Liver (tissue), 9 donors: ENCODE results near the gene LILRA2. TPM values are rescaled to one million over a fixed set of nuclear protein-coding genes. Genes with fewer than 3 reads are reported as not detected.
"Not testable (repeated sequence)": the region's sequence is repeated elsewhere in the genome, so short reads cannot be mapped to it uniquely, and the experiment has no call there.

Experiments used
- DNase-seq: peaks from one replicate; pipeline ENCODE4 v3.0.0-alpha.2; 2017; ENCODE audit warnings: low spot score
- H3K27ac ChIP-seq, 2 donors: one replicate each; pipeline ENCODE4 v1.7.0; 2013; ENCODE audit warnings: inconsistent platforms in 2 of 2, low read length in 2 of 2, control low read depth in 1 of 2, low read depth in 1 of 2, mild to moderate bottlenecking in 1 of 2
- H3K27me3 ChIP-seq, 4 donors: one replicate each; pipeline versions ENCODE4 v1.6.1 to v1.7.0; 2013; ENCODE audit warnings: low read length in 3 of 4, inconsistent platforms in 1 of 4, mild to moderate bottlenecking in 1 of 4, moderate library complexity in 1 of 4; ENCODE audit not compliant: control insufficient read depth in 4 of 4, insufficient read depth in 4 of 4
- H3K36me3 ChIP-seq, 4 donors: one replicate each; pipeline versions ENCODE4 v1.6.1 to v1.7.0; 2013; ENCODE audit warnings: low read length in 3 of 4, mild to moderate bottlenecking in 3 of 4, low read depth in 1 of 4, moderate library complexity in 1 of 4; ENCODE audit not compliant: control insufficient read depth in 4 of 4, insufficient read depth in 3 of 4
- H3K4me1 ChIP-seq, 4 donors: one replicate each; pipeline versions ENCODE4 v1.6.1 to v1.7.0; 2013; ENCODE audit warnings: low read length in 3 of 4, mild to moderate bottlenecking in 3 of 4, moderate library complexity in 1 of 4; ENCODE audit not compliant: control insufficient read depth in 4 of 4, insufficient read depth in 4 of 4
- H3K4me3 ChIP-seq, 3 donors: one replicate each; pipeline versions ENCODE4 v1.6.1 to v1.7.0; 2013; ENCODE audit warnings: low read length in 3 of 3, control low read depth in 1 of 3, low read depth in 1 of 3, mild to moderate bottlenecking in 1 of 3
- H3K9ac ChIP-seq, 2 donors: one replicate each; pipeline ENCODE4 v1.7.0; 2013; ENCODE audit warnings: low read length in 2 of 2, mild to moderate bottlenecking in 2 of 2, moderate library complexity in 2 of 2, control low read depth in 1 of 2, low read depth in 1 of 2
- H3K9me3 ChIP-seq, 4 donors: one replicate each; pipeline versions ENCODE4 v1.6.1 to v1.7.0; 2013; ENCODE audit warnings: low read length in 3 of 4; ENCODE audit not compliant: control insufficient read depth in 4 of 4
- FOXA2 ChIP-seq: IDR thresholded peaks from 2 replicates; pipeline ENCODE4 v1.6.1; 2016; ENCODE audit warnings: antibody characterized with exemption
- GABPA ChIP-seq, 2 donors: IDR thresholded peaks in 1 of 2; conservative IDR thresholded peaks in 1 of 2; 2 replicates each; pipeline ENCODE4 v1.6.1; 2016; ENCODE audit warnings: antibody characterized with exemption in 2 of 2, mild to moderate bottlenecking in 1 of 2, moderate library complexity in 1 of 2
- HNF4G ChIP-seq: IDR thresholded peaks from 2 replicates; pipeline ENCODE4 v1.6.1; 2016; ENCODE audit warnings: antibody characterized with exemption
- JUND ChIP-seq, 2 donors: IDR thresholded peaks; 2 replicates each; pipeline ENCODE4 v1.6.1; 2016; ENCODE audit warnings: antibody characterized with exemption in 2 of 2
- NR2F2 ChIP-seq: IDR thresholded peaks from 2 replicates; pipeline ENCODE4 v1.6.1; 2016; ENCODE audit warnings: antibody characterized with exemption
- RAD21 ChIP-seq, 2 donors: IDR thresholded peaks; 2 replicates each; pipeline ENCODE4 v1.6.1; 2016; ENCODE audit warnings: antibody characterized with exemption in 2 of 2, mild to moderate bottlenecking in 2 of 2
- RXRA ChIP-seq, 2 donors: IDR thresholded peaks; 2 replicates each; pipeline ENCODE4 v1.6.1; 2017 to 2018; ENCODE audit warnings: antibody characterized with exemption in 2 of 2, mild to moderate bottlenecking in 1 of 2
- SP1 ChIP-seq: IDR thresholded peaks from 2 replicates; pipeline ENCODE4 v1.6.1; 2018; ENCODE audit warnings: antibody characterized with exemption, mild to moderate bottlenecking
- YY1 ChIP-seq: IDR thresholded peaks from 2 replicates; pipeline ENCODE4 v1.6.1; 2016; ENCODE audit warnings: antibody characterized with exemption, mild to moderate bottlenecking
- WGBS: extraction: QIAGEN DNeasy Blood & Tissue Kit; methylation state at CpG from one replicate; pipeline ENCODE4 v1.1.7; 2013; 5-methylcytosine and 5-hydroxymethylcytosine counted together
- polyA plus RNA-seq, 2 donors: library from polyadenylated mRNA; stranded (reverse) in 1 of 2; unstranded in 1 of 2; fragments of 200-250 nt in 1 of 2; fragments of >200 nt in 1 of 2; fragmentation: Nextera tagmentation in 1 of 2; extraction: Ambion mirVana in 1 of 2; gene quantifications; one replicate each; pipeline versions ENCODE4 v1.2.1 to v1.2.3, GENCODE V29; 2013 to 2015
- total RNA-seq, 2 donors: library from RNA; depleted of rRNA; stranded (reverse); fragments of >200 nt; gene quantifications; one replicate each; pipeline ENCODE4 v1.2.3, GENCODE V29; 2014
- TF ChIP-seq, protein P1 (sequence below): IDR thresholded peaks from 2 replicates; pipeline ENCODE4 v1.6.1; 2016; ENCODE audit warnings: antibody characterized with exemption, mild to moderate bottlenecking
- TF ChIP-seq, protein P2 (sequence below): IDR thresholded peaks from 2 replicates; pipeline ENCODE4 v1.6.1; 2016; ENCODE audit warnings: antibody characterized with exemption
- TF ChIP-seq, protein P3 (sequence below): fragments of 150-350 bp; IDR thresholded peaks from 2 replicates; pipeline ENCODE4 v1.5.1; 2017; ENCODE audit warnings: improper control_type of control experiment, low read depth, low read length; ENCODE audit not compliant: missing input control
- TF ChIP-seq, protein P4 (sequence below): IDR thresholded peaks from 2 replicates; pipeline ENCODE4 v1.6.1; 2016; ENCODE audit warnings: antibody characterized with exemption
- TF ChIP-seq, protein P5 (sequence below): IDR thresholded peaks from 2 replicates; pipeline ENCODE4 v1.6.1; 2016; ENCODE audit warnings: antibody characterized with exemption
- donor health status: healthy.
- donor health status: healthy.
- donor health status: healthy.
- donor health status: healthy.
- donor health status: healthy.

The LILRA2 gene
- total and polyA plus RNA-seq, 4 donors: 1.3 to 8.2 (median 4.1) TPM

DNA sequence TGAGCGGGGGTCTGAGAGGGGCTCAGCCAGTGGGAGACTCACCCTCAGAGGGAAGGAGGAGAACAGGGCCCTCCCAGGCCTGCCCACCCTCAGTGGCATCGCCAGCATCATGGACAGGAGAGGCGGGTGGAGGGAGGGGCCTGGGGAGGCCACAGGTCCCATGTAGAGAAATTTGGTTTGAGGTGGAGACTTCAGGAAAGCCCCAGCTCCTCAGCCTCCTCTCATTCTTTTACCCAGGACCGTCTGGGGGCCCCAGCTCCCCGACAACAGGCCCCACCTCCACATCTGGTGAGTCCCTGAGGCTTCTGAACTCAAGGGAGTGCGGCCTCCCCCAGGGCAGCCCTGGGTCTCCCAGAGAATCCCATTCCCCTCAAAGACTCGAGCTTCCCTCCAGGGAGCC is 59.8 kb downstream of the LILRA2 start (continued):
- TF ChIP-seq, protein P1, sequence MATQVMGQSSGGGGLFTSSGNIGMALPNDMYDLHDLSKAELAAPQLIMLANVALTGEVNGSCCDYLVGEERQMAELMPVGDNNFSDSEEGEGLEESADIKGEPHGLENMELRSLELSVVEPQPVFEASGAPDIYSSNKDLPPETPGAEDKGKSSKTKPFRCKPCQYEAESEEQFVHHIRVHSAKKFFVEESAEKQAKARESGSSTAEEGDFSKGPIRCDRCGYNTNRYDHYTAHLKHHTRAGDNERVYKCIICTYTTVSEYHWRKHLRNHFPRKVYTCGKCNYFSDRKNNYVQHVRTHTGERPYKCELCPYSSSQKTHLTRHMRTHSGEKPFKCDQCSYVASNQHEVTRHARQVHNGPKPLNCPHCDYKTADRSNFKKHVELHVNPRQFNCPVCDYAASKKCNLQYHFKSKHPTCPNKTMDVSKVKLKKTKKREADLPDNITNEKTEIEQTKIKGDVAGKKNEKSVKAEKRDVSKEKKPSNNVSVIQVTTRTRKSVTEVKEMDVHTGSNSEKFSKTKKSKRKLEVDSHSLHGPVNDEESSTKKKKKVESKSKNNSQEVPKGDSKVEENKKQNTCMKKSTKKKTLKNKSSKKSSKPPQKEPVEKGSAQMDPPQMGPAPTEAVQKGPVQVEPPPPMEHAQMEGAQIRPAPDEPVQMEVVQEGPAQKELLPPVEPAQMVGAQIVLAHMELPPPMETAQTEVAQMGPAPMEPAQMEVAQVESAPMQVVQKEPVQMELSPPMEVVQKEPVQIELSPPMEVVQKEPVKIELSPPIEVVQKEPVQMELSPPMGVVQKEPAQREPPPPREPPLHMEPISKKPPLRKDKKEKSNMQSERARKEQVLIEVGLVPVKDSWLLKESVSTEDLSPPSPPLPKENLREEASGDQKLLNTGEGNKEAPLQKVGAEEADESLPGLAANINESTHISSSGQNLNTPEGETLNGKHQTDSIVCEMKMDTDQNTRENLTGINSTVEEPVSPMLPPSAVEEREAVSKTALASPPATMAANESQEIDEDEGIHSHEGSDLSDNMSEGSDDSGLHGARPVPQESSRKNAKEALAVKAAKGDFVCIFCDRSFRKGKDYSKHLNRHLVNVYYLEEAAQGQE: no peak
- TF ChIP-seq YY1 (no peak), RXRA (IDR thresholded peaks at IDR 0.05) (no peak), SP1 (no peak)

DNA sequence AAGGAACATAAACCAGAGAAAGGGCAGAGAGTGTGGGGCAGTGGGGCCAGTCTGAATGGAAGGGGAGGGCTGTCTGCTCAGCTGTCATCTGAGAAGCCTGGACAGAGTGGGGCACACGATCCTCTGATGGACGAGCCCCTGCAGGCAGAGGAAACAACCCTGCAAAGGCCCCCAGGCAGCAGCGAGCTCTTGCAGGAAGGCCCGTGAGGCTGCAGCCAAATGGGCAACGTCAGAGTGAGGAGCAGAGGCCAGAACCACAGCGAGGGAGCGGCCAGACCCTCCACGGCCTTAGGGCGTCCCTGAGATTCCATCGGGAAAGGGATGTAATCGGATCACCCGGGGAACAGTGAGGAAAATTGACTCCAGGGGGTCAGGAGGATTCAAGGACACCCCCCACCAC is 62.5 kb downstream of the LILRA2 start:
- not testable (repeated sequence) for H3K9me3 ChIP-seq, H3K27ac ChIP-seq, H3K9ac ChIP-seq, H3K36me3 ChIP-seq, H3K27me3 ChIP-seq, DNase-seq, H3K4me1 ChIP-seq, H3K4me3 ChIP-seq
- 35% methylated on average over 12 of the region's 12 CpGs for WGBS

DNA sequence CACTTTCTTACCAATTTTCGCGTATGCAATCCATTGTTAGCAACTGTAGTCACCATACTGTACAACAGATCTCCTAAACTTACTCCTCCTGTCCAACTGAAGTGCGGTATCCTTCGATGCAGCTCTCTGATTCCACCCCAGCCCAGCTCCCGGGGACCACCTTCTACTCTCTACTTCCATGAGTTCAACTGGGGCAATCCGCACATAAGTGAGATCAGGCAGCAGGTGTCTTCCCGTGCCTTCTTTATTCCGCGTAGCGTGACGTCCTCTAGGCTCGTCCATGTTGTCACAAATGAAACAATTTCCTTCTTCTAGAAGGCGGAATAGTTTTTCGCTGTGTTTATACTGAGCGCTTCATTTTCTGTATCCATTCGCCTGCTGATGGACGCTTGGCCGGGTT is 65.1 kb downstream of the LILRA2 start:
- no peak for TF ChIP-seq FOXA2
- TF ChIP-seq, protein P2, sequence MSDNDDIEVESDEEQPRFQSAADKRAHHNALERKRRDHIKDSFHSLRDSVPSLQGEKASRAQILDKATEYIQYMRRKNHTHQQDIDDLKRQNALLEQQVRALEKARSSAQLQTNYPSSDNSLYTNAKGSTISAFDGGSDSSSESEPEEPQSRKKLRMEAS: no peak
- TF ChIP-seq, protein P3, sequence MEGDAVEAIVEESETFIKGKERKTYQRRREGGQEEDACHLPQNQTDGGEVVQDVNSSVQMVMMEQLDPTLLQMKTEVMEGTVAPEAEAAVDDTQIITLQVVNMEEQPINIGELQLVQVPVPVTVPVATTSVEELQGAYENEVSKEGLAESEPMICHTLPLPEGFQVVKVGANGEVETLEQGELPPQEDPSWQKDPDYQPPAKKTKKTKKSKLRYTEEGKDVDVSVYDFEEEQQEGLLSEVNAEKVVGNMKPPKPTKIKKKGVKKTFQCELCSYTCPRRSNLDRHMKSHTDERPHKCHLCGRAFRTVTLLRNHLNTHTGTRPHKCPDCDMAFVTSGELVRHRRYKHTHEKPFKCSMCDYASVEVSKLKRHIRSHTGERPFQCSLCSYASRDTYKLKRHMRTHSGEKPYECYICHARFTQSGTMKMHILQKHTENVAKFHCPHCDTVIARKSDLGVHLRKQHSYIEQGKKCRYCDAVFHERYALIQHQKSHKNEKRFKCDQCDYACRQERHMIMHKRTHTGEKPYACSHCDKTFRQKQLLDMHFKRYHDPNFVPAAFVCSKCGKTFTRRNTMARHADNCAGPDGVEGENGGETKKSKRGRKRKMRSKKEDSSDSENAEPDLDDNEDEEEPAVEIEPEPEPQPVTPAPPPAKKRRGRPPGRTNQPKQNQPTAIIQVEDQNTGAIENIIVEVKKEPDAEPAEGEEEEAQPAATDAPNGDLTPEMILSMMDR: no peak
- TF ChIP-seq, protein P1: no peak
- no peak for TF ChIP-seq GABPA (IDR thresholded peaks at IDR 0.05 in 1 of 2, conservative IDR thresholded peaks at IDR 0.05 in 1 of 2)
- no peak for TF ChIP-seq NR2F2
- no peak for TF ChIP-seq RAD21 (IDR thresholded peaks at IDR 0.05)
- TF ChIP-seq, protein P4, sequence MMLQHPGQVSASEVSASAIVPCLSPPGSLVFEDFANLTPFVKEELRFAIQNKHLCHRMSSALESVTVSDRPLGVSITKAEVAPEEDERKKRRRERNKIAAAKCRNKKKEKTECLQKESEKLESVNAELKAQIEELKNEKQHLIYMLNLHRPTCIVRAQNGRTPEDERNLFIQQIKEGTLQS: no peak
- TF ChIP-seq HNF4G: no peak
- no peak for TF ChIP-seq YY1
- TF ChIP-seq JUND (IDR thresholded peaks at IDR 0.05): no peak
- TF ChIP-seq, protein P5, sequence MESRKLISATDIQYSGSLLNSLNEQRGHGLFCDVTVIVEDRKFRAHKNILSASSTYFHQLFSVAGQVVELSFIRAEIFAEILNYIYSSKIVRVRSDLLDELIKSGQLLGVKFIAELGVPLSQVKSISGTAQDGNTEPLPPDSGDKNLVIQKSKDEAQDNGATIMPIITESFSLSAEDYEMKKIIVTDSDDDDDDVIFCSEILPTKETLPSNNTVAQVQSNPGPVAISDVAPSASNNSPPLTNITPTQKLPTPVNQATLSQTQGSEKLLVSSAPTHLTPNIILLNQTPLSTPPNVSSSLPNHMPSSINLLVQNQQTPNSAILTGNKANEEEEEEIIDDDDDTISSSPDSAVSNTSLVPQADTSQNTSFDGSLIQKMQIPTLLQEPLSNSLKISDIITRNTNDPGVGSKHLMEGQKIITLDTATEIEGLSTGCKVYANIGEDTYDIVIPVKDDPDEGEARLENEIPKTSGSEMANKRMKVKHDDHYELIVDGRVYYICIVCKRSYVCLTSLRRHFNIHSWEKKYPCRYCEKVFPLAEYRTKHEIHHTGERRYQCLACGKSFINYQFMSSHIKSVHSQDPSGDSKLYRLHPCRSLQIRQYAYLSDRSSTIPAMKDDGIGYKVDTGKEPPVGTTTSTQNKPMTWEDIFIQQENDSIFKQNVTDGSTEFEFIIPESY: no peak
- Histone ChIP-seq H3K27me3 (no peaks in the 10 kb centered on the region), H3K9me3 (no peaks in the 10 kb centered on the region), H3K27ac (no peak overlapping the region), H3K36me3 (no peaks in the 10 kb centered on the region), H3K9ac (no peak overlapping the region), H3K4me3 (no peak overlapping the region), H3K4me1 (no peaks in the 10 kb centered on the region)
- 88% methylated on average over 18 of the region's 18 CpGs for WGBS
- no peak for DNase-seq
